IMR-90 (cell line): ENCODE results near the gene NCAPG2. TPM values are rescaled to one million over a fixed set of nuclear protein-coding genes. Genes with fewer than 3 reads are reported as not detected.
A peak's percentile ranks its signal among the peaks of the same experiment; 100 is the strongest.

Experiments used
- ATAC-seq: fragments of 200-7000 bp; cut with Tn5 transposase; 2 replicates; pipeline ENCODE4 v1.9.1; 2020; ENCODE audit warnings: low read depth, mild to moderate bottlenecking, moderate library complexity
- BruUV-seq: library from RNA; stranded (reverse); fragments of 400-500 nt; replicated peaks from 2 replicates; lab custom pipeline; 2021; lab: Mats Ljungman, UMichigan
- CTCF ChIA-PET: fragments of 300-600 bp; formaldehyde crosslinking; extraction: SDS; loops from one replicate; lab custom pipeline; 2021; ENCODE audit warnings: antibody characterized with exemption; lab: Yijun Ruan, JAX
- POLR2A ChIA-PET: fragments of 300-600 bp; sonication (Branson Sonifier 250); formaldehyde crosslinking; loops from one replicate; lab custom pipeline; 2022; ENCODE audit warnings: antibody characterized with exemption; ENCODE audit not compliant: unreplicated experiment; lab: Charles Lee
- DNase-seq: peaks from one replicate; pipeline ENCODE4 v3.0.0; 2013
- H2AFZ ChIP-seq: replicated peaks from 2 replicates; pipeline ENCODE3; 2013; ENCODE audit warnings: low read length, mild to moderate bottlenecking; ENCODE audit not compliant: poor library complexity
- H2AK5ac ChIP-seq: 2 replicates; pipeline ENCODE4 v1.6.1; 2013; ENCODE audit warnings: low read depth, low read length, inconsistent platforms
- H2AK9ac ChIP-seq: replicated peaks from 2 replicates; pipeline ENCODE3; 2013; ENCODE audit warnings: mild to moderate bottlenecking, low read depth, low read length, moderate library complexity; ENCODE audit not compliant: poor library complexity
- H2BK120ac ChIP-seq: 2 replicates; pipeline ENCODE4 v1.6.1; 2013; ENCODE audit warnings: low read depth, low read length, inconsistent platforms
- H2BK15ac ChIP-seq: 3 replicates; pipeline ENCODE4 v1.6.1; 2013; ENCODE audit warnings: low read depth, low read length, inconsistent platforms
- H2BK20ac ChIP-seq: 2 replicates; pipeline ENCODE4 v1.6.1; 2013; ENCODE audit warnings: low read depth, mild to moderate bottlenecking, inconsistent platforms, low read length, moderate library complexity
- H2BK5ac ChIP-seq: 2 replicates; pipeline ENCODE4 v1.6.1; 2013; ENCODE audit warnings: mild to moderate bottlenecking, low read depth, low read length, inconsistent platforms; ENCODE audit not compliant: poor library complexity, severe bottlenecking
- H3K14ac ChIP-seq: replicated peaks from 2 replicates; pipeline ENCODE4 v1.6.1; 2013; ENCODE audit warnings: low read depth, low read length, inconsistent platforms
- H3K18ac ChIP-seq: 2 replicates; pipeline ENCODE4 v1.6.1; 2013; ENCODE audit warnings: low read depth, low read length, control low read depth
- H3K23ac ChIP-seq: 2 replicates; pipeline ENCODE4 v1.6.1; 2013; ENCODE audit warnings: low read depth, low read length, inconsistent platforms
- H3K27ac ChIP-seq: 2 replicates; pipeline ENCODE4 v1.5.1; 2013; ENCODE audit warnings: mild to moderate bottlenecking, control low read depth, low read length; ENCODE audit not compliant: insufficient read depth
- H3K27me3 ChIP-seq: 2 replicates; pipeline ENCODE4 v1.6.1; 2013; ENCODE audit warnings: low read length; ENCODE audit not compliant: control insufficient read depth, insufficient read depth
- H3K36me3 ChIP-seq: 2 replicates; pipeline ENCODE4 v1.6.1; 2013; ENCODE audit warnings: low read length, mixed read lengths; ENCODE audit not compliant: control insufficient read depth, insufficient read depth
- H3K4ac ChIP-seq: 2 replicates; pipeline ENCODE4 v1.6.1; 2013; ENCODE audit warnings: low read depth, low read length, inconsistent platforms
- H3K4me1 ChIP-seq: 2 replicates; pipeline ENCODE4 v1.6.1; 2013; ENCODE audit warnings: low read length, mixed read lengths; ENCODE audit not compliant: control insufficient read depth, insufficient read depth
- H3K4me2 ChIP-seq: 2 replicates; pipeline ENCODE4 v1.6.1; 2013; ENCODE audit warnings: low read depth, mild to moderate bottlenecking, control low read depth, low read length, moderate library complexity
- H3K4me3 ChIP-seq: 2 replicates; pipeline ENCODE4 v1.5.1; 2013; ENCODE audit warnings: low read depth, mild to moderate bottlenecking, control low read depth, low read length, moderate library complexity; ENCODE audit not compliant: insufficient read depth
- H3K56ac ChIP-seq: 2 replicates; pipeline ENCODE4 v1.6.1; 2013; ENCODE audit warnings: low read length, inconsistent platforms; ENCODE audit not compliant: insufficient read depth; ENCODE audit errors: extremely low read depth
- H3K79me1 ChIP-seq, 2 experiments: 2 replicates each; pipeline ENCODE4 v1.6.1; 2013; ENCODE audit warnings: low read length in 2 of 2, inconsistent platforms in 1 of 2, low read depth in 1 of 2
- H3K9ac ChIP-seq: 2 replicates; pipeline ENCODE4 v1.6.1; 2013; ENCODE audit warnings: low read depth, low read length, control low read depth
- H3K9me1 ChIP-seq: 2 replicates; pipeline ENCODE4 v1.6.1; 2013; ENCODE audit warnings: low read length, inconsistent platforms; ENCODE audit not compliant: insufficient read depth
- H3K9me3 ChIP-seq: 2 replicates; pipeline ENCODE4 v1.6.1; 2013; ENCODE audit warnings: low read length; ENCODE audit not compliant: control insufficient read depth, insufficient read depth
- H4K20me1 ChIP-seq: 2 replicates; pipeline ENCODE4 v1.6.1; 2013; ENCODE audit warnings: low read length, inconsistent platforms; ENCODE audit not compliant: insufficient read depth
- H4K5ac ChIP-seq: 2 replicates; pipeline ENCODE4 v1.6.1; 2013; ENCODE audit warnings: mild to moderate bottlenecking, low read depth, low read length, control low read depth
- H4K8ac ChIP-seq, 2 experiments: 2 replicates each; pipeline ENCODE4 v1.6.1; 2013; ENCODE audit warnings: low read depth in 2 of 2, low read length in 2 of 2, control low read depth in 1 of 2, inconsistent platforms in 1 of 2
- H4K91ac ChIP-seq: 2 replicates; pipeline ENCODE4 v1.6.1; 2013; ENCODE audit warnings: low read depth, low read length, inconsistent platforms; ENCODE audit not compliant: insufficient read depth
- CEBPB ChIP-seq: IDR thresholded peaks from 2 replicates; pipeline ENCODE4 v1.6.1; 2012; ENCODE audit warnings: low read depth, low read length, improper control_type of control experiment
- MAFK ChIP-seq: IDR thresholded peaks from 2 replicates; pipeline ENCODE4 v1.6.1; 2012; ENCODE audit warnings: low read depth, low read length, improper control_type of control experiment
- MXI1 ChIP-seq: IDR thresholded peaks from 2 replicates; pipeline ENCODE4 v1.6.1; 2012; ENCODE audit warnings: low read depth, mild to moderate bottlenecking, low read length, moderate library complexity, borderline replicate concordance
- NFE2L2 ChIP-seq: fragments of 150-350 bp; IDR thresholded peaks from 2 replicates; pipeline ENCODE4 v1.6.1; 2016; ENCODE audit warnings: low read depth, mild to moderate bottlenecking, low read length
- POLR2A ChIP-seq: IDR thresholded peaks from 2 replicates; pipeline ENCODE4 v1.6.1; 2012; ENCODE audit warnings: mild to moderate bottlenecking, low read depth, low read length
- RAD21 ChIP-seq: IDR thresholded peaks from 2 replicates; pipeline ENCODE4 v1.6.1; 2012; ENCODE audit warnings: low read length, improper control_type of control experiment
- RCOR1 ChIP-seq: IDR thresholded peaks from 2 replicates; pipeline ENCODE4 v1.6.1; 2012; ENCODE audit warnings: mild to moderate bottlenecking, low read length, improper control_type of control experiment; ENCODE audit not compliant: insufficient replicate concordance
- RFX5 ChIP-seq: IDR thresholded peaks from 2 replicates; pipeline ENCODE4 v1.8.0; 2012; ENCODE audit warnings: low read depth, mild to moderate bottlenecking, low read length, moderate library complexity
- WGBS, 2 experiments: methylation state at CpG; one replicate each; pipeline versions ENCODE4 v1.1.5 to v1.1.7; 2013; ENCODE audit warnings: missing lambda C conversion rate in 2 of 2; ENCODE audit not compliant: insufficient read length in 1 of 2; ENCODE audit errors: extremely low coverage in 2 of 2; 5-methylcytosine and 5-hydroxymethylcytosine counted together
- dilution Hi-C: fragments of 300-500 bp; cut with HindIII; formaldehyde crosslinking; loops from one replicate; pipeline ENCODE4 v1.14.3; 2018; ENCODE audit warnings: low sequenced_read_pairs; ENCODE audit not compliant: unreplicated experiment
- in situ Hi-C: fragments of 300-500 bp; cut with MboI; formaldehyde crosslinking; loops from 3 replicates; pipeline ENCODE4 v1.14.3; 2019; ENCODE audit warnings: low sequenced_read_pairs, inconsistent platforms, mixed read lengths
- intact Hi-C: fragments of 100-400 bp; cut with micrococcal nuclease; formaldehyde crosslinking; loops from 2 replicates; pipeline ENCODE4 v1.10.0; 2022
- polyA plus RNA-seq, 3 experiments: library from polyadenylated mRNA; depleted of rRNA; stranded (reverse); fragments of >200 nt; gene quantifications; 2 replicates each; pipeline ENCODE4 v1.2.3, GENCODE V29; 2012; ENCODE audit warnings: low replicate concordance in 1 of 3
- total RNA-seq: library from RNA; depleted of rRNA; stranded (reverse); fragments of >200 nt; gene quantifications from 2 replicates; pipeline ENCODE4 v1.2.3, GENCODE V29; 2012
- TF ChIP-seq, protein P1 (sequence below): conservative IDR thresholded peaks from 2 replicates; pipeline ENCODE4 v1.5.1; 2012; ENCODE audit warnings: mild to moderate bottlenecking, low read depth, low read length, improper control_type of control experiment
- TF ChIP-seq, protein P2 (sequence below): fragments of 150-350 bp; IDR thresholded peaks from 2 replicates; pipeline ENCODE4 v1.6.1; 2017; ENCODE audit warnings: mild to moderate bottlenecking, antibody characterized with exemption, low read length, low read depth

NCAPG2 gene
- total and polyA plus RNA-seq, 2 of the 4 experiments (the other 2 are of a cell fraction), result 25.6 to 25.8 TPM

DNA sequence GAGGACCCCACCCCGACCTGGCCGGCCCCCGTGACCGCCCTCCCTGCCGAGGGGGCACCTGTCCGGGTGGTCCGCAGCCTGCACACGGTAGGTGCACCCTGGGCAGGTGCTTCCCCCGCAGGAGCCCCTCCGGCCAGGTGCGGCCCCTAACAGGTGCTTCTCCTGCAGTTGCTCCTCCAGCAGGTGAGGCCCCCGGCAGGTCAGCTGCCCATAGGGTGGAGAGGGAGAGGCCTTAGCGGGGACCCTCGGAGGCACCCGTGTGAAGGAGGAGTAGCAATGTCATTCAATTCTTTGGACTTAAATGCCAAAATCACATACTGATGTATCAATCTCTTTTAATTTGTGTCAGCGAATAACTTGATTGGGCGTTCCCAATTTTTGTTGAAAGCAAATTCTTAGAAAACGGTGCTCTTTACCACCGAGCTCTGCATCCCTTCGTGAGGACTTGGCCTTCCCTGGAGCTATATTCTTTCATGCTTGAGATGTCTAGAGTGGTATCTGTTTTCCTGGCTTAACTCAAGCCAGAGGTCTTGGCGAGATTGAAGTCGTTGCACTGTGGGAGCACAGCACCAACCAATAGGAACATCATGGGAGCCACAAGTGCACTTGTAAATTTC lies 738 bp upstream of the NCAPG2 start:
- no peak overlapping the region for H2BK20ac ChIP-seq
- H2AFZ ChIP-seq, result peak overlapping the region; percentile 92
- H3K36me3 ChIP-seq, result peaks cover 4% of the 10 kb centered on the region; the same call in 1 of the 2 replicates
- H3K18ac ChIP-seq, result no peak overlapping the region
- peaks cover 19% of the 10 kb centered on the region for H3K9me1 ChIP-seq
- in situ Hi-C loops (no loop called here), intact Hi-C loops (loop anchor here (2.0 kb wide), 3 partner anchors 35 to 151 kb away; partner anchors contain the start of genes DYNC2I1 and ESYT2), dilution Hi-C loops (no loop called here)
- peak overlapping the region; percentile 35 to 71; a peak in 3 of 4 replicates for H4K8ac ChIP-seq
- 0 out of 2 replicates have a peak overlapping the region, but pooled peaks have one; percentile 26 for H3K56ac ChIP-seq
- 0 out of 2 replicates have a peak overlapping the region, but pooled peaks have one; percentile 60 for H2AK5ac ChIP-seq
- peak overlapping the region; percentile 71 for H3K14ac ChIP-seq
- WGBS, 2 experiments, result 24% methylated on average over 10 of the region's 22 CpGs; no CpG with 5 or more reads in 1 of the 2 experiments
- ATAC-seq (no peak), DNase-seq (no peak)
- no peak overlapping the region for H2BK120ac ChIP-seq
- H4K20me1 ChIP-seq, result no peaks in the 10 kb centered on the region
- H3K4me2 ChIP-seq, result peak overlapping the region; percentile 76
- H3K4me1 ChIP-seq, result peaks cover 5% of the 10 kb centered on the region
- H3K9me3 ChIP-seq, result no peaks in the 10 kb centered on the region
- peak overlapping the region; percentile 50 for H3K9ac ChIP-seq
- no TSS peak for BruUV-seq
- H3K23ac ChIP-seq, result peak overlapping the region; percentile 52; the same call in 1 of the 2 replicates
- H3K79me1 ChIP-seq, result peaks cover 9 to 34% of the 10 kb centered on the region in 2 experiments; a peak in 2 of 4 replicates
- peak overlapping the region; percentile 51 for H3K4me3 ChIP-seq
- TF ChIP-seq MXI1 (no peak), POLR2A (no peak), RAD21 (no peak), CEBPB (no peak), NFE2L2 (no peak), RCOR1 (no peak), RFX5 (no peak), MAFK (no peak)
- TF ChIP-seq, protein P1, sequence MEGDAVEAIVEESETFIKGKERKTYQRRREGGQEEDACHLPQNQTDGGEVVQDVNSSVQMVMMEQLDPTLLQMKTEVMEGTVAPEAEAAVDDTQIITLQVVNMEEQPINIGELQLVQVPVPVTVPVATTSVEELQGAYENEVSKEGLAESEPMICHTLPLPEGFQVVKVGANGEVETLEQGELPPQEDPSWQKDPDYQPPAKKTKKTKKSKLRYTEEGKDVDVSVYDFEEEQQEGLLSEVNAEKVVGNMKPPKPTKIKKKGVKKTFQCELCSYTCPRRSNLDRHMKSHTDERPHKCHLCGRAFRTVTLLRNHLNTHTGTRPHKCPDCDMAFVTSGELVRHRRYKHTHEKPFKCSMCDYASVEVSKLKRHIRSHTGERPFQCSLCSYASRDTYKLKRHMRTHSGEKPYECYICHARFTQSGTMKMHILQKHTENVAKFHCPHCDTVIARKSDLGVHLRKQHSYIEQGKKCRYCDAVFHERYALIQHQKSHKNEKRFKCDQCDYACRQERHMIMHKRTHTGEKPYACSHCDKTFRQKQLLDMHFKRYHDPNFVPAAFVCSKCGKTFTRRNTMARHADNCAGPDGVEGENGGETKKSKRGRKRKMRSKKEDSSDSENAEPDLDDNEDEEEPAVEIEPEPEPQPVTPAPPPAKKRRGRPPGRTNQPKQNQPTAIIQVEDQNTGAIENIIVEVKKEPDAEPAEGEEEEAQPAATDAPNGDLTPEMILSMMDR, result no peak
- TF ChIP-seq, protein P2, sequence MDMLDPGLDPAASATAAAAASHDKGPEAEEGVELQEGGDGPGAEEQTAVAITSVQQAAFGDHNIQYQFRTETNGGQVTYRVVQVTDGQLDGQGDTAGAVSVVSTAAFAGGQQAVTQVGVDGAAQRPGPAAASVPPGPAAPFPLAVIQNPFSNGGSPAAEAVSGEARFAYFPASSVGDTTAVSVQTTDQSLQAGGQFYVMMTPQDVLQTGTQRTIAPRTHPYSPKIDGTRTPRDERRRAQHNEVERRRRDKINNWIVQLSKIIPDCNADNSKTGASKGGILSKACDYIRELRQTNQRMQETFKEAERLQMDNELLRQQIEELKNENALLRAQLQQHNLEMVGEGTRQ, result no peak
- H4K5ac ChIP-seq, result peak overlapping the region; percentile 35
- ChIA-PET CTCF (interaction anchor here (1.1 kb wide), 1 partner anchor 97 kb away, joined by 3 read pairs; no protein-coding TSS in a partner anchor), POLR2A (no interaction called here)
- no peak overlapping the region for H2BK5ac ChIP-seq
- no peak overlapping the region for H2BK15ac ChIP-seq
- peak overlapping the region; percentile 63 for H3K4ac ChIP-seq
- no peaks in the 10 kb centered on the region for H3K27me3 ChIP-seq
- peak overlapping the region; percentile 47; the same call in 1 of the 2 replicates for H4K91ac ChIP-seq
- H2AK9ac ChIP-seq, result peak overlapping the region; percentile 99
- H3K27ac ChIP-seq, result peak overlapping the region; percentile 16
